Neural cell (in vitro differentiated cells): Measurements from ENCODE around the gene DNAI4. TPM values are rescaled to one million over a fixed set of nuclear protein-coding genes. Genes with fewer than 3 reads are reported as not detected.

Experiments
- H2AFZ ChIP-seq: fragments of 200-600, 300-800 bp; sonication (generic), shearing (Covaris generic); 2 replicates; pipeline ENCODE4 v1.6.0; 2014; ENCODE audit warnings: low read depth, mild to moderate bottlenecking, antibody characterized with exemption, low read length, moderate library complexity
- H3F3A ChIP-seq: fragments of 200-600 bp; shearing (Covaris generic); 2 replicates; pipeline ENCODE4 v1.6.1; 2016; ENCODE audit warnings: mild to moderate bottlenecking, moderate library complexity, mixed read lengths, antibody characterized with exemption, low read length; ENCODE audit not compliant: insufficient read depth, poor library complexity, severe bottlenecking
- H3K27ac ChIP-seq: fragments of 200-600, 300-800 bp; sonication (generic), shearing (Covaris generic); 2 replicates; pipeline ENCODE4 v1.5.1; 2014; ENCODE audit warnings: mild to moderate bottlenecking, low read length, moderate library complexity
- H3K27me3 ChIP-seq: fragments of 300-800, 200-600 bp; sonication (generic), shearing (Covaris generic); 2 replicates; pipeline ENCODE4 v1.6.0; 2014; ENCODE audit warnings: mild to moderate bottlenecking, low read depth, low read length, moderate library complexity; ENCODE audit not compliant: insufficient read depth
- H3K36me3 ChIP-seq: fragments of 300-800, 200-600 bp; sonication (generic), shearing (Covaris generic); 2 replicates; pipeline ENCODE4 v1.5.1; 2014; ENCODE audit warnings: mild to moderate bottlenecking, antibody characterized with exemption, low read length, moderate library complexity; ENCODE audit not compliant: insufficient read depth
- H3K4me2 ChIP-seq: fragments of 300-800, 200-600 bp; sonication (generic), shearing (Covaris generic); 2 replicates; pipeline ENCODE4 v1.6.0; 2014; ENCODE audit warnings: mild to moderate bottlenecking, low read length
- H3K4me3 ChIP-seq: fragments of 300-800, 200-600 bp; sonication (generic), shearing (Covaris generic); 2 replicates; pipeline ENCODE4 v1.5.1; 2014; ENCODE audit warnings: mild to moderate bottlenecking, low read length, moderate library complexity
- H3K79me2 ChIP-seq: fragments of 200-600 bp; shearing (Covaris generic); replicated peaks from 2 replicates; pipeline ENCODE4 v1.6.0; 2014; ENCODE audit warnings: mild to moderate bottlenecking, low read length, moderate library complexity; ENCODE audit not compliant: insufficient read depth
- H3K9ac ChIP-seq: fragments of 300-800, 200-600 bp; sonication (generic), shearing (Covaris generic); 2 replicates; pipeline ENCODE4 v1.6.1; 2016; ENCODE audit warnings: mild to moderate bottlenecking, low read length, mixed read lengths
- H3K9me2 ChIP-seq: fragments of 200-600 bp; shearing (Covaris generic); 2 replicates; pipeline ENCODE4 v1.6.1; 2016; ENCODE audit warnings: mild to moderate bottlenecking, low read length, mixed read lengths; ENCODE audit not compliant: insufficient read depth
- H3K9me3 ChIP-seq: fragments of 200-600, 300-800 bp; sonication (generic), shearing (Covaris generic); 2 replicates; pipeline ENCODE4 v1.6.1; 2016; ENCODE audit warnings: mild to moderate bottlenecking, mixed run types, low read length, moderate library complexity, mixed read lengths
- H4K20me1 ChIP-seq: fragments of 200-600 bp; shearing (Covaris generic); 2 replicates; pipeline ENCODE4 v1.6.1; 2016; ENCODE audit warnings: mild to moderate bottlenecking, mixed run types; ENCODE audit not compliant: insufficient read depth
- EP300 ChIP-seq: fragments of 450-650 bp; conservative IDR thresholded peaks from 2 replicates; pipeline ENCODE4 v1.6.1; 2014; ENCODE audit warnings: antibody characterized with exemption, mild to moderate bottlenecking, moderate library complexity; ENCODE audit not compliant: poor library complexity, severe bottlenecking
- EZH2 ChIP-seq: fragments of 200-600, 300-800 bp; shearing (Covaris generic), sonication (generic); IDR thresholded peaks from 2 replicates; pipeline ENCODE4 v1.6.1; 2014; ENCODE audit warnings: antibody characterized with exemption, low read length, borderline replicate concordance, mild to moderate bottlenecking; ENCODE audit not compliant: insufficient read depth, poor library complexity, severe bottlenecking
- MXI1 ChIP-seq: fragments of 450-650 bp; conservative IDR thresholded peaks from 2 replicates; pipeline ENCODE4 v1.6.1; 2014; ENCODE audit warnings: antibody characterized with exemption, mild to moderate bottlenecking; ENCODE audit not compliant: poor library complexity, severe bottlenecking
- POLR2AphosphoS5 ChIP-seq: IDR thresholded peaks from 2 replicates; pipeline ENCODE4 v1.6.1; 2012
- RAD21 ChIP-seq: fragments of 450-650 bp; conservative IDR thresholded peaks from 2 replicates; pipeline ENCODE4 v1.6.1; 2014; ENCODE audit warnings: antibody characterized with exemption, mild to moderate bottlenecking, moderate library complexity
- SMC3 ChIP-seq: fragments of 450-650 bp; conservative IDR thresholded peaks from 2 replicates; pipeline ENCODE4 v1.6.1; 2014; ENCODE audit warnings: antibody characterized with exemption, mild to moderate bottlenecking, moderate library complexity; ENCODE audit not compliant: poor library complexity
- TAF1 ChIP-seq: IDR thresholded peaks from 2 replicates; pipeline ENCODE4 v1.6.1; 2012; ENCODE audit warnings: low read depth
- polyA plus RNA-seq: library from polyadenylated mRNA; depleted of rRNA; stranded (reverse); fragments of >200 nt; gene quantifications from 2 replicates; pipeline ENCODE4 v1.2.3, GENCODE V29; 2014
- TF ChIP-seq, protein P1 (sequence below): fragments of 450-650 bp; IDR thresholded peaks from 2 replicates; pipeline ENCODE4 v1.5.1; 2014; ENCODE audit warnings: antibody characterized with exemption, mild to moderate bottlenecking, moderate library complexity; ENCODE audit not compliant: poor library complexity, severe bottlenecking
- TF ChIP-seq, protein P2 (sequence below): IDR thresholded peaks from 2 replicates; pipeline ENCODE4 v1.6.1; 2012; ENCODE audit warnings: borderline replicate concordance

Gene DNAI4
- polyA plus RNA-seq, 1 donor from 2014 or later, result 4.5 TPM

GRCh38 chr1:66824771-66825170 lies 99.9 kb downstream of the DNAI4 start:
- TF ChIP-seq EZH2, result no peak
- no peak for TF ChIP-seq MXI1
- no peak for TF ChIP-seq POLR2AphosphoS5
- no peak for TF ChIP-seq RAD21
- TF ChIP-seq, protein P1, sequence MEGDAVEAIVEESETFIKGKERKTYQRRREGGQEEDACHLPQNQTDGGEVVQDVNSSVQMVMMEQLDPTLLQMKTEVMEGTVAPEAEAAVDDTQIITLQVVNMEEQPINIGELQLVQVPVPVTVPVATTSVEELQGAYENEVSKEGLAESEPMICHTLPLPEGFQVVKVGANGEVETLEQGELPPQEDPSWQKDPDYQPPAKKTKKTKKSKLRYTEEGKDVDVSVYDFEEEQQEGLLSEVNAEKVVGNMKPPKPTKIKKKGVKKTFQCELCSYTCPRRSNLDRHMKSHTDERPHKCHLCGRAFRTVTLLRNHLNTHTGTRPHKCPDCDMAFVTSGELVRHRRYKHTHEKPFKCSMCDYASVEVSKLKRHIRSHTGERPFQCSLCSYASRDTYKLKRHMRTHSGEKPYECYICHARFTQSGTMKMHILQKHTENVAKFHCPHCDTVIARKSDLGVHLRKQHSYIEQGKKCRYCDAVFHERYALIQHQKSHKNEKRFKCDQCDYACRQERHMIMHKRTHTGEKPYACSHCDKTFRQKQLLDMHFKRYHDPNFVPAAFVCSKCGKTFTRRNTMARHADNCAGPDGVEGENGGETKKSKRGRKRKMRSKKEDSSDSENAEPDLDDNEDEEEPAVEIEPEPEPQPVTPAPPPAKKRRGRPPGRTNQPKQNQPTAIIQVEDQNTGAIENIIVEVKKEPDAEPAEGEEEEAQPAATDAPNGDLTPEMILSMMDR, result no peak
- TF ChIP-seq EP300, result no peak
- no peak for TF ChIP-seq SMC3
- TF ChIP-seq, protein P2, sequence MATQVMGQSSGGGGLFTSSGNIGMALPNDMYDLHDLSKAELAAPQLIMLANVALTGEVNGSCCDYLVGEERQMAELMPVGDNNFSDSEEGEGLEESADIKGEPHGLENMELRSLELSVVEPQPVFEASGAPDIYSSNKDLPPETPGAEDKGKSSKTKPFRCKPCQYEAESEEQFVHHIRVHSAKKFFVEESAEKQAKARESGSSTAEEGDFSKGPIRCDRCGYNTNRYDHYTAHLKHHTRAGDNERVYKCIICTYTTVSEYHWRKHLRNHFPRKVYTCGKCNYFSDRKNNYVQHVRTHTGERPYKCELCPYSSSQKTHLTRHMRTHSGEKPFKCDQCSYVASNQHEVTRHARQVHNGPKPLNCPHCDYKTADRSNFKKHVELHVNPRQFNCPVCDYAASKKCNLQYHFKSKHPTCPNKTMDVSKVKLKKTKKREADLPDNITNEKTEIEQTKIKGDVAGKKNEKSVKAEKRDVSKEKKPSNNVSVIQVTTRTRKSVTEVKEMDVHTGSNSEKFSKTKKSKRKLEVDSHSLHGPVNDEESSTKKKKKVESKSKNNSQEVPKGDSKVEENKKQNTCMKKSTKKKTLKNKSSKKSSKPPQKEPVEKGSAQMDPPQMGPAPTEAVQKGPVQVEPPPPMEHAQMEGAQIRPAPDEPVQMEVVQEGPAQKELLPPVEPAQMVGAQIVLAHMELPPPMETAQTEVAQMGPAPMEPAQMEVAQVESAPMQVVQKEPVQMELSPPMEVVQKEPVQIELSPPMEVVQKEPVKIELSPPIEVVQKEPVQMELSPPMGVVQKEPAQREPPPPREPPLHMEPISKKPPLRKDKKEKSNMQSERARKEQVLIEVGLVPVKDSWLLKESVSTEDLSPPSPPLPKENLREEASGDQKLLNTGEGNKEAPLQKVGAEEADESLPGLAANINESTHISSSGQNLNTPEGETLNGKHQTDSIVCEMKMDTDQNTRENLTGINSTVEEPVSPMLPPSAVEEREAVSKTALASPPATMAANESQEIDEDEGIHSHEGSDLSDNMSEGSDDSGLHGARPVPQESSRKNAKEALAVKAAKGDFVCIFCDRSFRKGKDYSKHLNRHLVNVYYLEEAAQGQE, result no peak
- no peak for TF ChIP-seq TAF1
- Histone ChIP-seq H2AFZ (no peak overlapping the region), H3K79me2 (no peaks in the 10 kb centered on the region), H4K20me1 (no peaks in the 10 kb centered on the region), H3F3A (no peaks in the 10 kb centered on the region), H3K9me3 (no peaks in the 10 kb centered on the region), H3K9me2 (no peaks in the 10 kb centered on the region), H3K4me2 (no peak overlapping the region), H3K4me3 (no peak overlapping the region), H3K27me3 (no peaks in the 10 kb centered on the region), H3K27ac (no peak overlapping the region), H3K9ac (no peak overlapping the region), H3K36me3 (no peaks in the 10 kb centered on the region)

DNA sequence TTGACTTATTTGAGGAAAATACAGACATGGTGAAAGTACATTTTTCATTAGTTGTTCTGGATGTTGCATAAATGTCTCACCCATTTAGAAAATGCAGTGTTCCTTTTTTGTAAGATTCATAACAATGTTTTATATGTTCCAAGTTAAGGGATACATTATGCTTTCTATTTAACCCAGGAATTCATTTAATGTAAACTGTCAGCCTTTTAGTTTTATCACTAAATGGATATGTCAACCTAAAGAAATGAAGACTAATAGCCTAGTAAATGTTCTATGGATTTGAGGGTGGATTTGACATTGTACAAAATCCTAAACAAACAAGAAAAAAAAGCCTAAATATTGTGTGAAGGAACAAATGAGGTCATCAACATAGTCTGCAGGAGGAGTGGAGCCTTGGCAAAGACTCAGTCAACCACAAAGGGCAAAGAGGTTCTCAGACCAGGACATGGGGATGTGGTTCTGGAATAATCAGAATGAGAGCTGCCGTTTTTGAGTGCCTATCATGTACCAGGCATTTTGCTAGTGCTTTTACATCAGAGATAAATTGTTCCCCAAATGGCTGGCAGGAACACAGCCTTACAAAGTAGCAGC lies 114.8 kb downstream of the DNAI4 start:
- Histone ChIP-seq H3K27me3 (no peaks in the 10 kb centered on the region), H3K79me2 (no peaks in the 10 kb centered on the region), H3K36me3 (no peaks in the 10 kb centered on the region), H4K20me1 (no peaks in the 10 kb centered on the region), H3K9me2 (no peaks in the 10 kb centered on the region), H2AFZ (no peak overlapping the region), H3K9me3 (no peaks in the 10 kb centered on the region), H3F3A (no peaks in the 10 kb centered on the region), H3K27ac (no peak overlapping the region), H3K9ac (no peak overlapping the region), H3K4me2 (no peak overlapping the region), H3K4me3 (no peak overlapping the region)
- no peak for TF ChIP-seq MXI1
- TF ChIP-seq TAF1, result no peak
- TF ChIP-seq POLR2AphosphoS5, result no peak
- no peak for TF ChIP-seq SMC3
- TF ChIP-seq, protein P2, result no peak
- TF ChIP-seq RAD21, result no peak
- TF ChIP-seq EP300, result no peak
- TF ChIP-seq, protein P1, result no peak
- TF ChIP-seq EZH2, result no peak
